ENCODE results near the gene OBSCN.

GRCh38 chr1:228170666-228171065 lies 37.2 kb upstream of the OBSCN start:
- TF ChIP-seq CTCF (conservative IDR thresholded peaks at IDR 0.05; ENCODE audit: low read depth, low read length) (no peak), BHLHE40 (IDR thresholded peaks at IDR 0.05; ENCODE audit: low read depth, low read length) (no peak), FOS (IDR thresholded peaks at IDR 0.05; ENCODE audit: low read depth, low read length) (no peak), POLR2A (IDR thresholded peaks at IDR 0.05; ENCODE audit: low read depth, low read length) (no peak), ELK1 (IDR thresholded peaks at IDR 0.05; ENCODE audit: borderline replicate concordance, low read depth, low read length) (no peak), MXI1 (IDR thresholded peaks at IDR 0.05; ENCODE audit: borderline replicate concordance, low read depth, low read length) (no peak), USF2 (IDR thresholded peaks at IDR 0.05; ENCODE audit: low read depth, low read length) (no peak), RCOR1 (IDR thresholded peaks at IDR 0.05; ENCODE audit: insufficient replicate concordance, low read length) (no peak), CEBPB (IDR thresholded peaks at IDR 0.05; ENCODE audit: low read depth, low read length) (no peak), RFX5 (IDR thresholded peaks at IDR 0.05; ENCODE audit: low read depth, low read length) (no peak)
